Peyer's patch (tissue), 4 donors: ENCODE measurements around the gene FBLL1.

Experiments used
- POLR2A ChIP-seq, 2 donors: fragments of 450-650 bp; IDR thresholded peaks; one replicate each; pipeline ENCODE4 v1.5.1; 2017; ENCODE audit warnings: antibody characterized with exemption in 2 of 2, mild to moderate bottlenecking in 2 of 2, moderate library complexity in 2 of 2
- TF ChIP-seq, protein P1 (sequence below), 6 experiments: fragments of 450-650 bp in 4 of 6; fragments of 200-600 bp in 2 of 6; sonication (generic) in 1 of 6; IDR thresholded peaks; one replicate each; pipeline ENCODE4 v1.5.1; 2017 to 2019; ENCODE audit warnings: antibody characterized with exemption in 6 of 6, mild to moderate bottlenecking in 3 of 6, moderate library complexity in 1 of 6

- TF ChIP-seq POLR2A (IDR thresholded peaks at IDR 0.05): no peak
- TF ChIP-seq, protein P1, sequence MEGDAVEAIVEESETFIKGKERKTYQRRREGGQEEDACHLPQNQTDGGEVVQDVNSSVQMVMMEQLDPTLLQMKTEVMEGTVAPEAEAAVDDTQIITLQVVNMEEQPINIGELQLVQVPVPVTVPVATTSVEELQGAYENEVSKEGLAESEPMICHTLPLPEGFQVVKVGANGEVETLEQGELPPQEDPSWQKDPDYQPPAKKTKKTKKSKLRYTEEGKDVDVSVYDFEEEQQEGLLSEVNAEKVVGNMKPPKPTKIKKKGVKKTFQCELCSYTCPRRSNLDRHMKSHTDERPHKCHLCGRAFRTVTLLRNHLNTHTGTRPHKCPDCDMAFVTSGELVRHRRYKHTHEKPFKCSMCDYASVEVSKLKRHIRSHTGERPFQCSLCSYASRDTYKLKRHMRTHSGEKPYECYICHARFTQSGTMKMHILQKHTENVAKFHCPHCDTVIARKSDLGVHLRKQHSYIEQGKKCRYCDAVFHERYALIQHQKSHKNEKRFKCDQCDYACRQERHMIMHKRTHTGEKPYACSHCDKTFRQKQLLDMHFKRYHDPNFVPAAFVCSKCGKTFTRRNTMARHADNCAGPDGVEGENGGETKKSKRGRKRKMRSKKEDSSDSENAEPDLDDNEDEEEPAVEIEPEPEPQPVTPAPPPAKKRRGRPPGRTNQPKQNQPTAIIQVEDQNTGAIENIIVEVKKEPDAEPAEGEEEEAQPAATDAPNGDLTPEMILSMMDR (IDR thresholded peaks at IDR 0.05): no peak
Observed at GRCh38 chr5:168513861-168514428, 15.2 kb upstream of the FBLL1 start.
